Tibial artery (tissue), 4 donors: ENCODE measurements around the gene ADCY3.

Experiments
- DNase-seq, 2 donors: peaks; one replicate each; pipeline ENCODE4 v3.0.0-alpha.2; 2019
- H3K27ac ChIP-seq, 2 donors: fragments of 200-600 bp; sonication (generic) in 1 of 2; 1 replicate in 1 of 2; 2 replicates in 1 of 2; pipeline ENCODE4 v1.5.1; 2018 to 2019; ENCODE audit warnings: mild to moderate bottlenecking in 1 of 2
- H3K27me3 ChIP-seq, 2 donors: fragments of 200-600 bp; sonication (generic) in 1 of 2; one replicate each; pipeline versions ENCODE4 v1.5.1 to v1.6.0; 2016 to 2019
- H3K36me3 ChIP-seq, 3 donors: fragments of 200-600 bp; sonication (generic) in 2 of 3; one replicate each; pipeline ENCODE4 v1.5.1; 2016 to 2019; ENCODE audit warnings: mild to moderate bottlenecking in 2 of 3
- H3K4me1 ChIP-seq, 4 donors: fragments of 200-600 bp; sonication (generic) in 2 of 4; 1 replicate in 3 of 4; 2 replicates in 1 of 4; pipeline ENCODE4 v1.5.1; 2016 to 2019
- H3K4me3 ChIP-seq, 2 donors: fragments of 200-600 bp; sonication (generic) in 1 of 2; 1 replicate in 1 of 2; 2 replicates in 1 of 2; pipeline ENCODE4 v1.5.1; 2018 to 2019; ENCODE audit warnings: mild to moderate bottlenecking in 2 of 2
- H3K9me3 ChIP-seq, 3 donors: fragments of 200-600 bp; sonication (generic) in 1 of 3; one replicate each; pipeline ENCODE4 v1.5.1; 2016 to 2019
- CTCF ChIP-seq, 2 experiments: fragments of 200-600 bp in 1 of 2; fragments of 450-650 bp in 1 of 2; IDR thresholded peaks; one replicate each; pipeline ENCODE4 v1.5.1; 2017 to 2019; ENCODE audit warnings: antibody characterized with exemption in 2 of 2, mild to moderate bottlenecking in 1 of 2, moderate library complexity in 1 of 2
- intact Hi-C: fragments of 100-400 bp; cut with DNase I; formaldehyde crosslinking; loops from one replicate; pipeline ENCODE4 v1.15.0; 2023; ENCODE audit warnings: low total_unique reads

The ADCY3 gene

GRCh38 chr2:24788816-24789215 is 131.2 kb downstream of the ADCY3 start:
- Histone ChIP-seq H3K4me3 (no peak overlapping the region), H3K4me1 (peaks cover 0 to 13% (median 6%) of the 10 kb centered on the region in 4 donors), H3K9me3 (no peaks in the 10 kb centered on the region), H3K27ac (no peak overlapping the region), H3K27me3 (no peaks in the 10 kb centered on the region), H3K36me3 (no peaks in the 10 kb centered on the region)
- no peak for TF ChIP-seq CTCF (IDR thresholded peaks at IDR 0.05)
- intact Hi-C loops = no loop called here
- no peak for DNase-seq

- Histone ChIP-seq H3K27me3 (no peaks in the 10 kb centered on the region), H3K27ac (no peak overlapping the region), H3K4me3 (no peak overlapping the region), H3K36me3 (no peaks in the 10 kb centered on the region), H3K4me1 (peaks cover 0 to 8% (median 2%) of the 10 kb centered on the region in 4 donors), H3K9me3 (no peaks in the 10 kb centered on the region)
- no peak for DNase-seq
- TF ChIP-seq CTCF (IDR thresholded peaks at IDR 0.05) = no peak
- intact Hi-C loops = no loop called here
Observed at GRCh38 chr2:24787532-24787931, 132.5 kb downstream of the ADCY3 start.

GRCh38 chr2:24785671-24786321 is 134.2 kb downstream of the ADCY3 start:
- no peak for TF ChIP-seq CTCF (IDR thresholded peaks at IDR 0.05)
- Histone ChIP-seq H3K27me3 (no peaks in the 10 kb centered on the region), H3K36me3 (no peaks in the 10 kb centered on the region), H3K4me3 (no peak overlapping the region), H3K4me1 (no peaks in the 10 kb centered on the region), H3K27ac (no peak overlapping the region), H3K9me3 (no peaks in the 10 kb centered on the region)
- DNase-seq = no peak
- intact Hi-C loops = no loop called here

- Histone ChIP-seq H3K27ac (no peak overlapping the region), H3K36me3 (no peaks in the 10 kb centered on the region), H3K4me1 (no peaks in the 10 kb centered on the region), H3K9me3 (no peaks in the 10 kb centered on the region), H3K27me3 (no peaks in the 10 kb centered on the region), H3K4me3 (no peak overlapping the region)
- no peak for DNase-seq
- TF ChIP-seq CTCF (IDR thresholded peaks at IDR 0.05) = no peak
- intact Hi-C loops = no loop called here
Observed at GRCh38 chr2:24783641-24784040, 136.4 kb downstream of the ADCY3 start.

GRCh38 chr2:24779116-24779515 is 140.9 kb downstream of the ADCY3 start:
- DNase-seq = no peak
- H3K27ac ChIP-seq = no peak overlapping the region
- TF ChIP-seq CTCF (IDR thresholded peaks at IDR 0.05) = no peak
- intact Hi-C loops = no loop called here
- no peaks in the 10 kb centered on the region for H3K36me3 ChIP-seq
- H3K9me3 ChIP-seq = no peaks in the 10 kb centered on the region
- no peak overlapping the region for H3K4me3 ChIP-seq
- H3K4me1 ChIP-seq = no peaks in the 10 kb centered on the region
- H3K27me3 ChIP-seq = no peaks in the 10 kb centered on the region

- Histone ChIP-seq H3K36me3 (peaks cover 0 to 16% (median 5%) of the 10 kb centered on the region in 3 donors), H3K27ac (no peak overlapping the region), H3K9me3 (no peaks in the 10 kb centered on the region), H3K4me1 (no peaks in the 10 kb centered on the region), H3K4me3 (no peak overlapping the region), H3K27me3 (no peaks in the 10 kb centered on the region)
- no peak for DNase-seq
- intact Hi-C loops = no loop called here
- no peak for TF ChIP-seq CTCF (IDR thresholded peaks at IDR 0.05)
Observed at GRCh38 chr2:24774373-24774772, 145.7 kb downstream of the ADCY3 start.
